GM23338 (cell line): Measurements from ENCODE around the gene TMEM170B. TPM values are rescaled to one million over a fixed set of nuclear protein-coding genes. Genes with fewer than 3 reads are reported as not detected.

Experiments used
- ATAC-seq: fragments of 200-7000 bp; cut with Tn5 transposase; 3 replicates; pipeline ENCODE4 v1.9.1; 2020
- DNase-seq: peaks from one replicate; pipeline ENCODE4 v3.0.0-alpha.2; 2015; ENCODE audit warnings: low spot score
- H2AFZ ChIP-seq: fragments of 200-600 bp; sonication (generic); 2 replicates; pipeline ENCODE4 v1.8.0; 2016; ENCODE audit warnings: antibody characterized with exemption, mild to moderate bottlenecking, moderate library complexity
- H3F3A ChIP-seq: fragments of 200-600 bp; sonication (generic); replicated peaks from 2 replicates; pipeline ENCODE4 v1.8.0; 2017; ENCODE audit warnings: antibody characterized with exemption, mixed run types, low read depth
- H3K27ac ChIP-seq: fragments of 200-600 bp; sonication (generic); 2 replicates; pipeline ENCODE4 v1.6.1; 2016; ENCODE audit warnings: low read depth
- H3K27me3 ChIP-seq: fragments of 200-600 bp; sonication (generic); 2 replicates; pipeline ENCODE4 v1.8.0; 2016; ENCODE audit warnings: mild to moderate bottlenecking, mixed run types, moderate library complexity; ENCODE audit not compliant: insufficient read depth
- H3K36me3 ChIP-seq: fragments of 200-600 bp; sonication (generic); 2 replicates; pipeline ENCODE4 v1.8.0; 2016; ENCODE audit warnings: mild to moderate bottlenecking; ENCODE audit not compliant: insufficient read depth
- H3K4me1 ChIP-seq: fragments of 200-600 bp; sonication (generic); 2 replicates; pipeline ENCODE4 v1.8.0; 2016; ENCODE audit warnings: mild to moderate bottlenecking, moderate library complexity; ENCODE audit not compliant: insufficient read depth
- H3K4me2 ChIP-seq: fragments of 200-600 bp; sonication (generic); 2 replicates; pipeline ENCODE4 v1.7.1; 2017; ENCODE audit warnings: mixed run types
- H3K4me3 ChIP-seq: fragments of 200-600 bp; sonication (generic); 2 replicates; pipeline ENCODE4 v1.6.1; 2016; ENCODE audit warnings: mixed run types
- H3K79me2 ChIP-seq: fragments of 200-600 bp; sonication (generic); replicated peaks from 2 replicates; pipeline ENCODE4 v1.8.0; 2017; ENCODE audit warnings: mild to moderate bottlenecking; ENCODE audit not compliant: insufficient read depth
- H3K9me2 ChIP-seq: fragments of 200-600 bp; sonication (generic); 2 replicates; pipeline ENCODE4 v1.8.0; 2017; ENCODE audit not compliant: insufficient read depth
- H4K20me1 ChIP-seq: fragments of 200-600 bp; sonication (generic); replicated peaks from 2 replicates; pipeline ENCODE4 v1.8.0; 2017; ENCODE audit warnings: mild to moderate bottlenecking; ENCODE audit not compliant: insufficient read depth
- H3K27ac Mint-ChIP-seq: 2 replicates; pipeline ENCODE4 v1.8.0; 2020; ENCODE audit warnings: inconsistent platforms, mild to moderate bottlenecking, moderate library complexity, mixed read lengths
- H3K27me3 Mint-ChIP-seq: 3 replicates; pipeline ENCODE4 v1.8.0; 2022; ENCODE audit warnings: low read depth, mild to moderate bottlenecking, moderate library complexity, mixed read lengths, inconsistent platforms; ENCODE audit not compliant: insufficient read depth, poor library complexity
- H3K36me3 Mint-ChIP-seq: 3 replicates; pipeline ENCODE4 v1.8.0; 2021; ENCODE audit warnings: low read depth, mild to moderate bottlenecking, inconsistent platforms, moderate library complexity, mixed read lengths
- H3K4me1 Mint-ChIP-seq: 3 replicates; pipeline ENCODE4 v1.8.0; 2020; ENCODE audit warnings: mild to moderate bottlenecking, inconsistent platforms, mixed read lengths
- H3K4me3 Mint-ChIP-seq: 3 replicates; pipeline ENCODE4 v1.8.0; 2021; ENCODE audit warnings: moderate library complexity, mild to moderate bottlenecking, inconsistent platforms, mixed read lengths
- H3K9me3 Mint-ChIP-seq: 3 replicates; pipeline ENCODE4 v1.8.0; 2020; ENCODE audit warnings: moderate library complexity, mild to moderate bottlenecking, inconsistent platforms, mixed read lengths
- CREB1 ChIP-seq: fragments of 250-450 bp; sonication (Bioruptor Pico); IDR thresholded peaks from 2 replicates; pipeline ENCODE4 v1.5.0; 2020; ENCODE audit warnings: low read depth, mild to moderate bottlenecking, moderate library complexity
- EZH2 ChIP-seq: fragments of 200-600 bp; sonication (generic); IDR thresholded peaks from one replicate; pipeline ENCODE4 v1.8.0; 2017; ENCODE audit warnings: antibody characterized with exemption, mild to moderate bottlenecking, low read depth; ENCODE audit not compliant: unreplicated experiment
- EZH2phosphoT487 ChIP-seq: fragments of 200-600 bp; sonication (generic); IDR thresholded peaks from one replicate; pipeline ENCODE4 v1.8.1; 2018; ENCODE audit warnings: antibody characterized with exemption; ENCODE audit not compliant: unreplicated experiment
- JUNB ChIP-seq: IDR thresholded peaks from one replicate; pipeline ENCODE4 v1.6.1; 2016; ENCODE audit warnings: antibody characterized with exemption; ENCODE audit not compliant: unreplicated experiment
- NANOG ChIP-seq: IDR thresholded peaks from 2 replicates; pipeline ENCODE4 v1.6.1; 2016; ENCODE audit warnings: antibody characterized with exemption, borderline replicate concordance
- POLR2AphosphoS5 ChIP-seq: IDR thresholded peaks from 2 replicates; pipeline ENCODE4 v1.6.1; 2016; ENCODE audit warnings: antibody characterized with exemption, low read depth
- STAT1 ChIP-seq: IDR thresholded peaks from one replicate; pipeline ENCODE4 v1.6.1; 2016; ENCODE audit warnings: antibody characterized with exemption; ENCODE audit not compliant: unreplicated experiment
- ZNF114 ChIP-seq: fragments of 250-450 bp; sonication (Bioruptor Pico); IDR thresholded peaks from 2 replicates; pipeline ENCODE4 v1.5.0; 2020; ENCODE audit warnings: mild to moderate bottlenecking, moderate library complexity
- ZNF331 ChIP-seq: fragments of 250-450 bp; sonication (Bioruptor Pico); IDR thresholded peaks from 2 replicates; pipeline ENCODE4 v1.5.0; 2020; ENCODE audit warnings: low read depth, mild to moderate bottlenecking, moderate library complexity
- ZNF462 ChIP-seq: fragments of 250-450 bp; sonication (Bioruptor Pico); IDR thresholded peaks from 2 replicates; pipeline ENCODE4 v1.5.0; 2020; ENCODE audit warnings: mild to moderate bottlenecking, moderate library complexity
- polyA plus RNA-seq: library from polyadenylated mRNA; unstranded; fragments of >200 nt; fragmentation: Nextera tagmentation; extraction: Ambion mirVana; gene quantifications from 2 replicates; pipeline ENCODE4 v1.2.1, GENCODE V29; 2016
- total RNA-seq: library from RNA; depleted of rRNA; stranded (reverse); fragments of >200 nt; shearing (Covaris generic); gene quantifications from 2 replicates; pipeline ENCODE4 v1.2.3, GENCODE V29; 2014
- TF ChIP-seq, protein P1 (sequence below): IDR thresholded peaks from one replicate; pipeline ENCODE4 v1.6.1; 2018; ENCODE audit warnings: antibody characterized with exemption; ENCODE audit not compliant: unreplicated experiment
- TF ChIP-seq, protein P2 (sequence below): IDR thresholded peaks from 2 replicates; pipeline ENCODE4 v1.6.1; 2016; ENCODE audit warnings: antibody characterized with exemption
- TF ChIP-seq, protein P3 (sequence below), 2 experiments: fragments of 200-600 bp in 1 of 2; sonication (generic) in 1 of 2; conservative IDR thresholded peaks; 2 replicates each; pipeline versions ENCODE4 v1.5.1 to v1.6.1; 2016 to 2017; ENCODE audit warnings: antibody characterized with exemption in 2 of 2, low read depth in 2 of 2, mild to moderate bottlenecking in 2 of 2, moderate library complexity in 1 of 2

The TMEM170B gene
- total and polyA plus RNA-seq, 2 experiments from 2014 or later, result 2.0 to 6.9 TPM

GRCh38 chr6:11493974-11494373, 43.6 kb upstream of the TMEM170B start:
- Histone ChIP-seq H3K79me2 (no peaks in the 10 kb centered on the region), H3K27me3 (no peaks in the 10 kb centered on the region), H2AFZ (no peak overlapping the region), H3F3A (no peaks in the 10 kb centered on the region), H3K4me1 (peaks cover 3% of the 10 kb centered on the region), H3K36me3 (no peaks in the 10 kb centered on the region), H4K20me1 (no peaks in the 10 kb centered on the region), H3K9me2 (no peaks in the 10 kb centered on the region), H3K4me3 (no peak overlapping the region), H3K27ac (no peak overlapping the region), H3K4me2 (no peak overlapping the region)
- H3K9me3 Mint-ChIP-seq, result no peaks in the 10 kb centered on the region; the same call in 2 of the 3 replicates
- no peak for DNase-seq
- TF ChIP-seq CREB1 (CRISPR knock-in tag) (no peak), STAT1 (no peak), EZH2 (no peak), NANOG (no peak), ZNF462 (CRISPR knock-in tag) (no peak), POLR2AphosphoS5 (no peak), ZNF114 (no peak), JUNB (no peak), ZNF331 (no peak), EZH2phosphoT487 (no peak)
- TF ChIP-seq, protein P1, sequence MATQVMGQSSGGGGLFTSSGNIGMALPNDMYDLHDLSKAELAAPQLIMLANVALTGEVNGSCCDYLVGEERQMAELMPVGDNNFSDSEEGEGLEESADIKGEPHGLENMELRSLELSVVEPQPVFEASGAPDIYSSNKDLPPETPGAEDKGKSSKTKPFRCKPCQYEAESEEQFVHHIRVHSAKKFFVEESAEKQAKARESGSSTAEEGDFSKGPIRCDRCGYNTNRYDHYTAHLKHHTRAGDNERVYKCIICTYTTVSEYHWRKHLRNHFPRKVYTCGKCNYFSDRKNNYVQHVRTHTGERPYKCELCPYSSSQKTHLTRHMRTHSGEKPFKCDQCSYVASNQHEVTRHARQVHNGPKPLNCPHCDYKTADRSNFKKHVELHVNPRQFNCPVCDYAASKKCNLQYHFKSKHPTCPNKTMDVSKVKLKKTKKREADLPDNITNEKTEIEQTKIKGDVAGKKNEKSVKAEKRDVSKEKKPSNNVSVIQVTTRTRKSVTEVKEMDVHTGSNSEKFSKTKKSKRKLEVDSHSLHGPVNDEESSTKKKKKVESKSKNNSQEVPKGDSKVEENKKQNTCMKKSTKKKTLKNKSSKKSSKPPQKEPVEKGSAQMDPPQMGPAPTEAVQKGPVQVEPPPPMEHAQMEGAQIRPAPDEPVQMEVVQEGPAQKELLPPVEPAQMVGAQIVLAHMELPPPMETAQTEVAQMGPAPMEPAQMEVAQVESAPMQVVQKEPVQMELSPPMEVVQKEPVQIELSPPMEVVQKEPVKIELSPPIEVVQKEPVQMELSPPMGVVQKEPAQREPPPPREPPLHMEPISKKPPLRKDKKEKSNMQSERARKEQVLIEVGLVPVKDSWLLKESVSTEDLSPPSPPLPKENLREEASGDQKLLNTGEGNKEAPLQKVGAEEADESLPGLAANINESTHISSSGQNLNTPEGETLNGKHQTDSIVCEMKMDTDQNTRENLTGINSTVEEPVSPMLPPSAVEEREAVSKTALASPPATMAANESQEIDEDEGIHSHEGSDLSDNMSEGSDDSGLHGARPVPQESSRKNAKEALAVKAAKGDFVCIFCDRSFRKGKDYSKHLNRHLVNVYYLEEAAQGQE, result no peak
- TF ChIP-seq, protein P2, sequence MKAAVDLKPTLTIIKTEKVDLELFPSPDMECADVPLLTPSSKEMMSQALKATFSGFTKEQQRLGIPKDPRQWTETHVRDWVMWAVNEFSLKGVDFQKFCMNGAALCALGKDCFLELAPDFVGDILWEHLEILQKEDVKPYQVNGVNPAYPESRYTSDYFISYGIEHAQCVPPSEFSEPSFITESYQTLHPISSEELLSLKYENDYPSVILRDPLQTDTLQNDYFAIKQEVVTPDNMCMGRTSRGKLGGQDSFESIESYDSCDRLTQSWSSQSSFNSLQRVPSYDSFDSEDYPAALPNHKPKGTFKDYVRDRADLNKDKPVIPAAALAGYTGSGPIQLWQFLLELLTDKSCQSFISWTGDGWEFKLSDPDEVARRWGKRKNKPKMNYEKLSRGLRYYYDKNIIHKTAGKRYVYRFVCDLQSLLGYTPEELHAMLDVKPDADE, result no peak
- TF ChIP-seq, protein P3, sequence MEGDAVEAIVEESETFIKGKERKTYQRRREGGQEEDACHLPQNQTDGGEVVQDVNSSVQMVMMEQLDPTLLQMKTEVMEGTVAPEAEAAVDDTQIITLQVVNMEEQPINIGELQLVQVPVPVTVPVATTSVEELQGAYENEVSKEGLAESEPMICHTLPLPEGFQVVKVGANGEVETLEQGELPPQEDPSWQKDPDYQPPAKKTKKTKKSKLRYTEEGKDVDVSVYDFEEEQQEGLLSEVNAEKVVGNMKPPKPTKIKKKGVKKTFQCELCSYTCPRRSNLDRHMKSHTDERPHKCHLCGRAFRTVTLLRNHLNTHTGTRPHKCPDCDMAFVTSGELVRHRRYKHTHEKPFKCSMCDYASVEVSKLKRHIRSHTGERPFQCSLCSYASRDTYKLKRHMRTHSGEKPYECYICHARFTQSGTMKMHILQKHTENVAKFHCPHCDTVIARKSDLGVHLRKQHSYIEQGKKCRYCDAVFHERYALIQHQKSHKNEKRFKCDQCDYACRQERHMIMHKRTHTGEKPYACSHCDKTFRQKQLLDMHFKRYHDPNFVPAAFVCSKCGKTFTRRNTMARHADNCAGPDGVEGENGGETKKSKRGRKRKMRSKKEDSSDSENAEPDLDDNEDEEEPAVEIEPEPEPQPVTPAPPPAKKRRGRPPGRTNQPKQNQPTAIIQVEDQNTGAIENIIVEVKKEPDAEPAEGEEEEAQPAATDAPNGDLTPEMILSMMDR (conservative IDR thresholded peaks at IDR 0.05; ENCODE audit: low read depth in 2 of 2), result no peak
- H3K27ac Mint-ChIP-seq, result no peak overlapping the region
- H3K27me3 Mint-ChIP-seq, result no peaks in the 10 kb centered on the region
- no peak for ATAC-seq
- peaks cover 4% of the 10 kb centered on the region; the same call in 2 of the 3 replicates for H3K4me1 Mint-ChIP-seq
- no peaks in the 10 kb centered on the region for H3K36me3 Mint-ChIP-seq
- no peak overlapping the region for H3K4me3 Mint-ChIP-seq
